Activated naive CD4-positive, alpha-beta T cell treated with anti-CD3 and anti-CD28 coated beads, Interleukin-2, amount 50 U/mL, for 16 hours (primary cell): ENCODE results near the gene OSBPL8.
A peak's percentile ranks its signal among the peaks of the same experiment; 100 is the strongest.
"Not testable (repeated sequence)": the region's sequence is repeated elsewhere in the genome, so short reads cannot be mapped to it uniquely, and the experiment has no call there.

Experiments
- DNase-seq: peaks from one replicate; pipeline ENCODE4 v3.0.0-alpha.2; 2020

OSBPL8 gene

GRCh38 chr12:76348079-76348901 lies 211.3 kb downstream of the OSBPL8 start, which contains the start of gene BBS10:
BBS10 (minus strand) TSS chr12:76348415; CDS start chr12:76348358, 57 bp downstream.
- DNase-seq: peak; percentile 87

- DNase-seq: no peak
These were observed 212.7 kb downstream of the OSBPL8 start for GRCh38 chr12:76346798-76347420.

- no peak for DNase-seq
These were observed 213.3 kb downstream of the OSBPL8 start for GRCh38 chr12:76346236-76346635.

- no peak for DNase-seq
These were observed 214.0 kb downstream of the OSBPL8 start for GRCh38 chr12:76345569-76345968.

GRCh38 chr12:76341436-76342030 lies 218.0 kb downstream of the OSBPL8 start:
- no peak for DNase-seq

- no peak for DNase-seq
These were observed 218.7 kb downstream of the OSBPL8 start for GRCh38 chr12:76340680-76341435.

GRCh38 chr12:76337583-76337982 lies 222.0 kb downstream of the OSBPL8 start:
- DNase-seq: no peak

GRCh38 chr12:76332606-76333005 lies 227.0 kb downstream of the OSBPL8 start:
- DNase-seq: no peak

GRCh38 chr12:76329606-76330005 lies 230.0 kb downstream of the OSBPL8 start:
- no peak for DNase-seq

GRCh38 chr12:76329159-76329558 lies 230.4 kb downstream of the OSBPL8 start:
- DNase-seq: no peak

GRCh38 chr12:76319595-76320319 lies 239.8 kb downstream of the OSBPL8 start:
- DNase-seq: not testable (repeated sequence)

- no peak for DNase-seq
These were observed 240.6 kb downstream of the OSBPL8 start for GRCh38 chr12:76318773-76319594.

GRCh38 chr12:76317976-76318375 lies 241.6 kb downstream of the OSBPL8 start:
- DNase-seq: no peak

GRCh38 chr12:76316468-76316867 lies 243.1 kb downstream of the OSBPL8 start:
- no peak for DNase-seq

GRCh38 chr12:76313299-76313698 lies 246.3 kb downstream of the OSBPL8 start:
- DNase-seq: no peak

GRCh38 chr12:76312315-76312714 lies 247.3 kb downstream of the OSBPL8 start:
- no peak for DNase-seq

- no peak for DNase-seq
These were observed 247.8 kb downstream of the OSBPL8 start for GRCh38 chr12:76311796-76312195.

GRCh38 chr12:76310110-76310509 lies 249.5 kb downstream of the OSBPL8 start:
- DNase-seq: no peak

- no peak for DNase-seq
These were observed 250.7 kb downstream of the OSBPL8 start for GRCh38 chr12:76308866-76309265.

GRCh38 chr12:76307083-76307482 lies 252.5 kb downstream of the OSBPL8 start:
- no peak for DNase-seq

GRCh38 chr12:76303989-76304460 lies 255.5 kb downstream of the OSBPL8 start:
- no peak for DNase-seq
